ENCODE data around the gene GPR78. TPM values are rescaled to one million over a fixed set of nuclear protein-coding genes. Genes with fewer than 3 reads are reported as not detected.

Gene GPR78
- total and polyA plus RNA-seq, 2 of the 13 experiments (the other 11 are each of a cell fraction or from before 2014, with no cell fraction given), result 0.01 to 0.07 TPM

DNA sequence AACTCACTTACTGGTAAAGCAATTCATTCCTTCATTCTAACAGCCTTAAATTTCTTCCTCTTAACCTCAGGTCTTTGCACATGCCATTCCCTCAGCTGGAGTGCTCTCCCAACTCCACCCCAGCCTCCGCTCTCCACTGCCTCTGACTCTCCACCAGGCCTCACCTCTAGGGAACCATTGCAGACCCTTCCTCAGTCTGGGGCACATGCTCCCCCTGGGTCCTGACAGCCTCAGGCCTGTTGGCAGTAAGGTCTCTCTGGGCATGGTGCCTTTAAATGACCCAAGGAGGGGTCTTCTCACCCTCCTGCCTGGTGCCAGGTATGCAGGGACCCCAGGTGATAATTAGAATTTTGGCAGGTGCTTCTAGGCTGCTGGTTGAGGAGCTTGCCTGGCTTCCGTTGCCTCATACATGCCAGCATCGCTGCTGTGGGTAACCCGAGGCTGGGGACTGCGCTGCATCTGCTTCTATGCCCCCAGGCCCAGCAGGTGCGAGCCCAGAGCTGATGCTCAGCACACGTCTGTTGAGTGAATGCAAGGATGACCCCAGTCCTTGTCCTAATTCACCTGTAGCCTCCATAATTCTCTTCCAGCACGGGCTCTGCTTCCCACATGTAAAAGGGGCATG lies 27.5 kb upstream of the GPR78 start (continued):
- TF ChIP-seq, protein P1, sequence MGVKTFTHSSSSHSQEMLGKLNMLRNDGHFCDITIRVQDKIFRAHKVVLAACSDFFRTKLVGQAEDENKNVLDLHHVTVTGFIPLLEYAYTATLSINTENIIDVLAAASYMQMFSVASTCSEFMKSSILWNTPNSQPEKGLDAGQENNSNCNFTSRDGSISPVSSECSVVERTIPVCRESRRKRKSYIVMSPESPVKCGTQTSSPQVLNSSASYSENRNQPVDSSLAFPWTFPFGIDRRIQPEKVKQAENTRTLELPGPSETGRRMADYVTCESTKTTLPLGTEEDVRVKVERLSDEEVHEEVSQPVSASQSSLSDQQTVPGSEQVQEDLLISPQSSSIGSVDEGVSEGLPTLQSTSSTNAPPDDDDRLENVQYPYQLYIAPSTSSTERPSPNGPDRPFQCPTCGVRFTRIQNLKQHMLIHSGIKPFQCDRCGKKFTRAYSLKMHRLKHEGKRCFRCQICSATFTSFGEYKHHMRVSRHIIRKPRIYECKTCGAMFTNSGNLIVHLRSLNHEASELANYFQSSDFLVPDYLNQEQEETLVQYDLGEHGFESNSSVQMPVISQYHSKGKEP (CRISPR knock-in tag; IDR thresholded peaks at IDR 0.05), result no peak
- TF ChIP-seq, protein P2, sequence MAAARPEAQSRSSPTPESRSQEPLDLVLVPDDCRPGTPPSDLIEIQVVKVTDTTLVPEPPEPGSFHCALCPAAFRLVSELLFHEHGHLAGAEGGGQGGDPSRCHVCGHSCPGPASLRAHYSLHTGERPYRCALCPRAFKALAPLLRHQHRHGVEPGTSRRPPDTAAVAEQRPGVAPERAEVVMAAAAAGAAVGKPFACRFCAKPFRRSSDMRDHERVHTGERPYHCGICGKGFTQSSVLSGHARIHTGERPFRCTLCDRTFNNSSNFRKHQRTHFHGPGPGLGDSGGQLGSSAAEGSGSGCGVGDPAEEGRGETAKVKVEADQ (CRISPR knock-in tag; IDR thresholded peaks at IDR 0.05; ENCODE audit: borderline replicate concordance), result no peak
- TF ChIP-seq WIZ (CRISPR knock-in tag; IDR thresholded peaks at IDR 0.05) (no peak), MAX (IDR thresholded peaks at IDR 0.05) (no peak), ZNF749 (CRISPR knock-in tag; IDR thresholded peaks at IDR 0.05; ENCODE audit: borderline replicate concordance) (no peak), HINFP (CRISPR knock-in tag; IDR thresholded peaks at IDR 0.05; ENCODE audit: low read depth) (no peak)

- no peak overlapping the region for H3K4me3 ChIP-seq (replicated peaks in 1 of 3; ENCODE audit: insufficient read depth in 1 of 3, low read depth in 2 of 3, low read length in 3 of 3)
- ATAC-seq (no peak), FAIRE-seq (no peak), DNase-seq (ENCODE audit: low spot score) (no peak)
- 10% methylated on average over 2 of the region's 8 CpGs for WGBS (ENCODE audit: low lambda C conversion rate)
- ChIA-PET CTCF (ENCODE audit: low intra/inter-chr PET ratio, low total read pairs) (no interaction called here), POLR2A (no interaction called here)
- H3K27ac ChIP-seq (ENCODE audit: extremely low read length, insufficient read depth, low read length), result no peak overlapping the region
- no peak overlapping the region for H3K9ac ChIP-seq (ENCODE audit: insufficient read depth, low read depth, low read length)
- H2AFZ ChIP-seq (ENCODE audit: low read length), result no peak overlapping the region
- H3K4me2 ChIP-seq (ENCODE audit: low read depth, low read length), result no peak overlapping the region
- no peaks in the 10 kb centered on the region for H4K20me1 ChIP-seq (ENCODE audit: insufficient read depth, low read length)
- in situ Hi-C loops (cut with HindIII; ENCODE audit: extremely low pct_ligation_motif_present, low pct_unique_long_range_greater_than_20kb) (no loop called here), intact Hi-C loops (cut with micrococcal nuclease; ENCODE audit: unreplicated experiment) (no loop called here)
- H3K36me3 ChIP-seq (replicated peaks in 1 of 2; ENCODE audit: control insufficient read depth in 1 of 2, insufficient read depth in 2 of 2, low read length in 2 of 2), result no peaks in the 10 kb centered on the region
- H3K27me3 ChIP-seq (ENCODE audit: control insufficient read depth in 1 of 2, insufficient read depth in 2 of 2, low read length in 2 of 2), result peaks cover 4 to 8% of the 10 kb centered on the region in 2 experiments; a peak in 3 of 5 replicates
- no TSS peak for BruUV-seq (replicated peaks)
- no peaks in the 10 kb centered on the region for H3K9me3 ChIP-seq (ENCODE audit: low read length)
- no peaks in the 10 kb centered on the region for H3K4me1 ChIP-seq (ENCODE audit: insufficient read depth, low read length)
- H3K79me2 ChIP-seq (ENCODE audit: insufficient read depth, low read length), result no peaks in the 10 kb centered on the region
- TF ChIP-seq ZFP82 (CRISPR knock-in tag; IDR thresholded peaks at IDR 0.05; ENCODE audit: borderline replicate concordance), result no peak
- no peak for TF ChIP-seq ZNF772 (CRISPR knock-in tag; IDR thresholded peaks at IDR 0.05)
- TF ChIP-seq, protein P3, sequence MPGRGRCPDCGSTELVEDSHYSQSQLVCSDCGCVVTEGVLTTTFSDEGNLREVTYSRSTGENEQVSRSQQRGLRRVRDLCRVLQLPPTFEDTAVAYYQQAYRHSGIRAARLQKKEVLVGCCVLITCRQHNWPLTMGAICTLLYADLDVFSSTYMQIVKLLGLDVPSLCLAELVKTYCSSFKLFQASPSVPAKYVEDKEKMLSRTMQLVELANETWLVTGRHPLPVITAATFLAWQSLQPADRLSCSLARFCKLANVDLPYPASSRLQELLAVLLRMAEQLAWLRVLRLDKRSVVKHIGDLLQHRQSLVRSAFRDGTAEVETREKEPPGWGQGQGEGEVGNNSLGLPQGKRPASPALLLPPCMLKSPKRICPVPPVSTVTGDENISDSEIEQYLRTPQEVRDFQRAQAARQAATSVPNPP (CRISPR knock-in tag; IDR thresholded peaks at IDR 0.05), result no peak
- no peak for TF ChIP-seq PAF1 (CRISPR knock-in tag; IDR thresholded peaks at IDR 0.05)
- no peak for TF ChIP-seq BRD4 (CRISPR knock-in tag; IDR thresholded peaks at IDR 0.05)
- no peak for TF ChIP-seq PCBP2 (optimal IDR thresholded peaks at IDR 0.05; ENCODE audit: low read depth, low read length, poor library complexity, severe bottlenecking)
- TF ChIP-seq, protein P4, sequence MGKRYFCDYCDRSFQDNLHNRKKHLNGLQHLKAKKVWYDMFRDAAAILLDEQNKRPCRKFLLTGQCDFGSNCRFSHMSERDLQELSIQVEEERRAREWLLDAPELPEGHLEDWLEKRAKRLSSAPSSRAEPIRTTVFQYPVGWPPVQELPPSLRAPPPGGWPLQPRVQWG (CRISPR knock-in tag; IDR thresholded peaks at IDR 0.05; ENCODE audit: borderline replicate concordance, low read depth), result no peak
- no peak for TF ChIP-seq TCF12 (IDR thresholded peaks at IDR 0.05)
- TF ChIP-seq TCF12 (CRISPR knock-in tag; IDR thresholded peaks at IDR 0.05), result no peak
- no peak for TF ChIP-seq ZNF850 (CRISPR knock-in tag; conservative IDR thresholded peaks at IDR 0.05)
- TF ChIP-seq CEBPG (CRISPR knock-in tag; IDR thresholded peaks at IDR 0.05), result no peak
- TF ChIP-seq ZNF747 (CRISPR knock-in tag; IDR thresholded peaks at IDR 0.05; ENCODE audit: borderline replicate concordance), result no peak
These were observed 27.0 kb upstream of the GPR78 start for GRCh38 chr4:8553216-8553615.
